ENCODE results near the gene POLR3A. TPM values are rescaled to one million over a fixed set of nuclear protein-coding genes. Genes with fewer than 3 reads are reported as not detected.
A peak's percentile ranks its signal among the peaks of the same experiment; 100 is the strongest.
"Not testable (repeated sequence)": the region's sequence is repeated elsewhere in the genome, so short reads cannot be mapped to it uniquely, and the experiment has no call there.

Gene POLR3A
- 97.0 and 97.2 TPM in 2 replicates for total RNA-seq (2014; rRNA removed)
- Bru-seq, nascent RNA = percentile 98 among the genes with signal in this experiment
- BruChase-seq, experiment 1, labeled RNA remaining after a 6-hour chase = percentile 98 among the genes with signal in this experiment
- percentile 97 among the genes with signal in this experiment for BruChase-seq, experiment 2, labeled RNA remaining after a 2-hour chase
- long read RNA-seq, full-length matches to known transcripts = 33 of 313 reads
- long read RNA-seq, partial matches to known transcripts = 198 of 313 reads
- long read RNA-seq, other reads (novel, unspliced or antisense) = 82 of 313 reads

DNA sequence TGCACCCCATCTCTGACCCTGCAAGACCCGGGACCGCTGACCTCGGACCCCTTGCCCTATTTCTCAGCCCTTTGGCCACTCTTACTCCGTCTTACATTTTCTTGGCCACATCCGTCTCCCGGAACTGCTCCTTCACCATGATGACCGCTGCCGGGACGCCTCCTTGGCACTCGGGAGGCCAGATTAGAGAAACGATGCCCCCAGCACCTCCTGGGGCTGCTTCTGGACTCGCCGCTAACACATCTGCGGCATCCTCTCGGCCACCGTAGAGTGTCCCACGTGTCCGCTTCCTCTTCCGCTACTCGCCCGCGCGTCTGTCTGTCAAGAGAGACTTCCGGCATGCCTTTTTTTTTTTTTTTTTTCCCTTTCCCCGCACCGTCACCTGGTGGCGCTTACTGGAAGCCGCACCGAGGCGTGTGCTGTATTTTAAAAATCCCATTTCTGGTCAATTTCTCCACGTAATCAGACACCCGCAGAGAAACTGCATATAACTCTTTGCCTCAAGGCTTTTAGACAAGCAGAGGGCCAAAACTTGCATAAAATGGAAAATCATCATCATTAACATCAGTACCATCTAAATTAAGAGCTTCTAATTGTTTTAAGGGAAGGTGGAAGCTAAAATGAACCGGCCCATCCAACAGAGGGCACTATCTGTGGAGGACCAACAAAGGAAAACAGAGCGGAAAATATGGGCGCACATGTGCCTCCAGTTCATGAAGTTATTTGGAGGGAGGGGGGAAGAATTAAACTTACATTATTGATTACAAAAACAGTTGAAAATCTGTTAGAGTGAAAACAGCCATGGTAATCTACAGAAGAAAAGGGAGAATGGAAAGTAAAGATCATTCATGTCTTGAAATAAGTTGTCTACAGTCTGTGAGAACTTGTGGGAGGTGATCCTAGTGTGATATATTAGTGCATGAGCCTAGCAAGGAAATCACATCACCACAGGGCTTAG, at the start of gene POLR3A:
Gene POLR3A, minus strand, starts transcription at position 247 of the 958 bp plus-strand sequence. Its CDS starts 108 bp downstream, at position 139.
- Histone ChIP-seq H3F3A (ENCODE audit: low read length, unreplicated experiment) (peaks cover 22% of the 10 kb centered on the region), H3K27me3 (ENCODE audit: low read length) (no peaks in the 10 kb centered on the region), H3K4me2 (ENCODE audit: low read length) (peak within 1 kb of the TSS; percentile 72), H3K9ac (ENCODE audit: low read length) (peak within 1 kb of the TSS; percentile 79), H3K4me3 (ENCODE audit: low read length) (peak within 1 kb of the TSS; percentile 69), H4K20me1 (ENCODE audit: low read length) (peaks cover 17% of the 10 kb centered on the region), H2AFZ (ENCODE audit: low read length) (peak within 1 kb of the TSS; percentile 79), H3K79me2 (ENCODE audit: low read length) (peaks cover 48% of the 10 kb centered on the region), H3K9me2 (replicated peaks; ENCODE audit: low read length) (no peaks in the 10 kb centered on the region), H3K36me3 (ENCODE audit: low read depth, low read length) (peaks cover 15% of the 10 kb centered on the region), H3K4me1 (ENCODE audit: insufficient read depth, low read length) (peaks cover 47% of the 10 kb centered on the region), H3K27ac (ENCODE audit: low read length) (peak within 1 kb of the TSS; percentile 23), H3K9me3 (ENCODE audit: low read length) (no peaks in the 10 kb centered on the region)
- no TSS peak for BruUV-seq (replicated peaks)
- CTCF ChIA-PET = interaction anchor here (0.5 to 1.0 kb wide), 17 partner anchors 10 to 628 kb away, joined by 3 to 17 read pairs (median 4); partner anchors contain the start of gene DLG5
- TF ChIP-seq EZH2phosphoT487 (IDR thresholded peaks at IDR 0.05; ENCODE audit: borderline replicate concordance, low read length) (no peak), EZH2 (IDR thresholded peaks at IDR 0.05; ENCODE audit: low read length, unreplicated experiment) (no peak)
- TF ChIP-seq, protein P1, sequence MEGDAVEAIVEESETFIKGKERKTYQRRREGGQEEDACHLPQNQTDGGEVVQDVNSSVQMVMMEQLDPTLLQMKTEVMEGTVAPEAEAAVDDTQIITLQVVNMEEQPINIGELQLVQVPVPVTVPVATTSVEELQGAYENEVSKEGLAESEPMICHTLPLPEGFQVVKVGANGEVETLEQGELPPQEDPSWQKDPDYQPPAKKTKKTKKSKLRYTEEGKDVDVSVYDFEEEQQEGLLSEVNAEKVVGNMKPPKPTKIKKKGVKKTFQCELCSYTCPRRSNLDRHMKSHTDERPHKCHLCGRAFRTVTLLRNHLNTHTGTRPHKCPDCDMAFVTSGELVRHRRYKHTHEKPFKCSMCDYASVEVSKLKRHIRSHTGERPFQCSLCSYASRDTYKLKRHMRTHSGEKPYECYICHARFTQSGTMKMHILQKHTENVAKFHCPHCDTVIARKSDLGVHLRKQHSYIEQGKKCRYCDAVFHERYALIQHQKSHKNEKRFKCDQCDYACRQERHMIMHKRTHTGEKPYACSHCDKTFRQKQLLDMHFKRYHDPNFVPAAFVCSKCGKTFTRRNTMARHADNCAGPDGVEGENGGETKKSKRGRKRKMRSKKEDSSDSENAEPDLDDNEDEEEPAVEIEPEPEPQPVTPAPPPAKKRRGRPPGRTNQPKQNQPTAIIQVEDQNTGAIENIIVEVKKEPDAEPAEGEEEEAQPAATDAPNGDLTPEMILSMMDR (conservative IDR thresholded peaks at IDR 0.05; ENCODE audit: low read depth, low read length) = peak; percentile 100
- DNase-seq = peak; percentile 100
- peak; percentile 48 for ATAC-seq
- POLR2A ChIA-PET (ENCODE audit: unreplicated experiment) = interaction anchor here (0.6 kb wide), 2 partner anchors 185 to 187 kb away, joined by 3 to 4 read pairs; no protein-coding TSS in a partner anchor
- intact Hi-C loops (cut with micrococcal nuclease) = loop anchor here (1.0 to 5.0 kb wide), 8 partner anchors 47 to 1123 kb away; partner anchors contain the start of genes DLG5 and ZMIZ1

DNA sequence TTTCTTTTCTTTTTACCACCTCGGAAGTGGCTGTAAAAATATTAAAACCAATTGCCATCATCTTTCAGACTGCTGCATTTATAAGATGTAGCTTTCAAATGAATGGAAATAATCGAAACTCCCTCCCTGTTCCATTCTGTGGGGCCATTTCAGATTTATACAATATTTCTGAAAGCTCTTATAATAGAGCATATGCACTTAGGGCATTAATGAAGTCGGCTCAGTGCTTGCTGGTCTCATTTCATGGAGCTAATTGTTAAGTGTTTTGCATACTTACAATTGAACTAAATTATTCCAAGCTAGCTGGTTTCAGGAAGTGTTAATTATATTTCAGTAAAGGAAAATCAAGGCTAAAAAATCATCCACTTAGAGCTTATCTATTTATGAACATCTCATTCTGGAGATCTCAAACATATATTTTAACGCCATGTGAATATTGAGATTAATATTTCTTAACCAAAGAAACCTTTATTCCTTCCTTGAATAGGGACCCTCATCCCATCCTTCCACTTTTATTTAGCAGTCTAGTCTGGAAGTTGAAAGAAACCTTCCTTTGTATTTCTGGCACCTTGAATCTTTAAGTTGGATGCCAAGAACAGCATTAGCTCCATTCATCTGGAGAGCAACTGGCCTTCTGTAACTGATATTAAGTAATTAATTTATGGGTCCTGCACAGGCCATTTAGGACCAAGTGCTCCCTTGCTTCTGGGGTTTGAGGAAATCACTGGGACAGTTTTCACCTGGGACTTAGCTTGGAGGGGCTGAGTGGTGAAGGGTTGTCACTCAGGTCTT, 49.4 kb upstream of the POLR3A start:
- Histone ChIP-seq H3K9me3 (ENCODE audit: low read length) (no peaks in the 10 kb centered on the region), H3K9me2 (replicated peaks; ENCODE audit: low read length) (0 out of 2 replicates have a peak, but pooled peaks cover 4% of the 10 kb centered on the region), H2AFZ (ENCODE audit: low read length) (no peak overlapping the region), H3K4me3 (ENCODE audit: low read length) (no peak overlapping the region), H3K27ac (ENCODE audit: low read length) (no peak overlapping the region), H3K4me2 (ENCODE audit: low read length) (no peak overlapping the region), H4K20me1 (ENCODE audit: low read length) (no peaks in the 10 kb centered on the region), H3K79me2 (ENCODE audit: low read length) (no peaks in the 10 kb centered on the region), H3K27me3 (ENCODE audit: low read length) (peaks cover 49% of the 10 kb centered on the region), H3K4me1 (ENCODE audit: insufficient read depth, low read length) (no peaks in the 10 kb centered on the region), H3K36me3 (ENCODE audit: low read depth, low read length) (no peaks in the 10 kb centered on the region), H3F3A (ENCODE audit: low read length, unreplicated experiment) (no peaks in the 10 kb centered on the region), H3K9ac (ENCODE audit: low read length) (no peak overlapping the region)
- intact Hi-C loops (cut with micrococcal nuclease) = no loop called here
- TF ChIP-seq EZH2phosphoT487 (IDR thresholded peaks at IDR 0.05; ENCODE audit: borderline replicate concordance, low read length) = no peak
- TF ChIP-seq, protein P1 (conservative IDR thresholded peaks at IDR 0.05; ENCODE audit: low read depth, low read length) = no peak
- TF ChIP-seq EZH2 (IDR thresholded peaks at IDR 0.05; ENCODE audit: low read length, unreplicated experiment) = peak; percentile 37
- CTCF ChIA-PET = no interaction called here
- no TSS peak for BruUV-seq (replicated peaks)
- ATAC-seq (no peak), DNase-seq (no peak)
- POLR2A ChIA-PET (ENCODE audit: unreplicated experiment) = no interaction called here

DNA sequence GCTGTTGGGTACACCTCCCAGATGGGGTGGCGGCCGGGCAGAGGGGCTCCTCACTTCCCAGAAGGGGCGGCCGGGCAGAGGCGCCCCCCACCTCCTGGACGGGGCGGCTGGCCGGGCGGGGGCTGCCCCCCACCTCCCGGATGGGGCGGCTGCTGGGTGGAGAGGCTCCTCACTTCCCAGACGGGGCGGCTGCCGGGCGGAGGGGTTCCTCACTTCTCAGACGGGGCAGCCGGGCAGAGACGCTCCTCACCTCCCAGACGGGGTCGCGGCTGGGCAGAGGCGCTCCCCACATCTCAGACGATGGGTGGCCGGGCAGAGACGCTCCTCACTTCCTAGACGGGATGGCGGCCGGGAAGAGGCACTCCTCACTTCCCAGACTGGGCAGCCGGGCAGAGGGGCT, 46.5 kb upstream of the POLR3A start:
- DNase-seq; H3K4me3 ChIP-seq (ENCODE audit: low read length); CTCF ChIA-PET; H3K27ac ChIP-seq (ENCODE audit: low read length); H4K20me1 ChIP-seq (ENCODE audit: low read length); H3K9me3 ChIP-seq (ENCODE audit: low read length); POLR2A ChIA-PET (ENCODE audit: unreplicated experiment); H3F3A ChIP-seq (ENCODE audit: low read length, unreplicated experiment); H3K36me3 ChIP-seq (ENCODE audit: low read depth, low read length); intact Hi-C loops (cut with micrococcal nuclease); BruUV-seq (replicated peaks); H2AFZ ChIP-seq (ENCODE audit: low read length); ATAC-seq; H3K4me1 ChIP-seq (ENCODE audit: insufficient read depth, low read length); H3K79me2 ChIP-seq (ENCODE audit: low read length); H3K4me2 ChIP-seq (ENCODE audit: low read length); H3K9me2 ChIP-seq (replicated peaks; ENCODE audit: low read length); H3K9ac ChIP-seq (ENCODE audit: low read length): not testable (repeated sequence)
- H3K27me3 ChIP-seq (ENCODE audit: low read length) = peaks cover 20% of the 10 kb centered on the region; the same call in 1 of the 2 replicates

Measured in PC-3 (cell line).